K562 (cell line): ENCODE results near the gene KCNK2. TPM values are rescaled to one million over a fixed set of nuclear protein-coding genes. Genes with fewer than 3 reads are reported as not detected.

Source experiments
- ATAC-seq: fragments of 200-7000 bp; cut with Tn5 transposase; 3 replicates; pipeline ENCODE4 v1.9.1; 2020; ENCODE audit warnings: moderate library complexity
- BruUV-seq: library from RNA; stranded (reverse); fragments of 400-500 nt; replicated peaks from 2 replicates; lab custom pipeline; 2021; lab: Mats Ljungman, UMichigan
- CTCF ChIA-PET: fragments of 300-600 bp; formaldehyde crosslinking; extraction: SDS; loops from one replicate; lab custom pipeline; 2021; ENCODE audit warnings: low intra/inter-chr PET ratio; lab: Yijun Ruan, JAX
- POLR2A ChIA-PET: fragments of 300-600, 350-650 bp; sonication (Branson Sonifier 250); formaldehyde crosslinking; extraction: SDS; loops from one replicate; lab custom pipeline; 2021; ENCODE audit warnings: antibody characterized with exemption, inconsistent platforms; lab: Yijun Ruan, JAX
- DNase-seq, 4 experiments: peaks; one replicate each; pipeline versions ENCODE4 v3.0.0 to v3.0.0-alpha.2; 2011 to 2018; ENCODE audit warnings: low spot score in 3 of 4, mixed read lengths in 3 of 4; ENCODE audit errors: extremely low read depth in 1 of 4
- FAIRE-seq: peaks from 2 replicates; lab custom pipeline; 2011; peaks lifted over from hg19 to GRCh38; lab: Jason Lieb, UNC
- H2AFZ ChIP-seq: 2 replicates; pipeline ENCODE4 v1.6.0; 2011; ENCODE audit warnings: low read depth, low read length, control low read depth, inconsistent platforms
- H3K27ac ChIP-seq: fragments of 200-600 bp; 3 replicates; pipeline ENCODE4 v1.8.0; 2011; ENCODE audit warnings: low read depth, mild to moderate bottlenecking, control low read depth, inconsistent platforms, low read length, moderate library complexity, mixed read lengths; ENCODE audit errors: extremely low read depth
- H3K27me3 ChIP-seq, 2 experiments: fragments of 300-600 bp in 1 of 2; 2 replicates in 1 of 2; 3 replicates in 1 of 2; pipeline versions ENCODE4 v1.6.0 to v1.8.0; 2011; ENCODE audit warnings: inconsistent platforms in 2 of 2, low read length in 2 of 2, mild to moderate bottlenecking in 1 of 2, mixed read lengths in 1 of 2, moderate library complexity in 1 of 2; ENCODE audit not compliant: control insufficient read depth in 2 of 2, insufficient read depth in 2 of 2
- H3K36me3 ChIP-seq: fragments of 300-600 bp; 3 replicates; pipeline ENCODE4 v1.8.0; 2011; ENCODE audit warnings: mild to moderate bottlenecking, low read length, inconsistent platforms; ENCODE audit not compliant: control insufficient read depth, insufficient read depth
- H3K4me1 ChIP-seq, 2 experiments: fragments of 200-600 bp in 1 of 2; replicated peaks in 1 of 2; 2 replicates in 1 of 2; 3 replicates in 1 of 2; pipeline versions ENCODE4 v1.5.1 to v1.8.0; 2011; ENCODE audit warnings: inconsistent platforms in 2 of 2, low read length in 2 of 2, mild to moderate bottlenecking in 1 of 2, mixed read lengths in 1 of 2, moderate library complexity in 1 of 2; ENCODE audit not compliant: control insufficient read depth in 2 of 2, insufficient read depth in 2 of 2
- H3K4me2 ChIP-seq: 2 replicates; pipeline ENCODE4 v1.6.1; 2011; ENCODE audit warnings: low read length, control low read depth, inconsistent platforms, mixed read lengths; ENCODE audit not compliant: insufficient read depth
- H3K4me3 ChIP-seq: fragments of 200-600 bp; sonication (generic), shearing (Covaris generic); 2 replicates; pipeline ENCODE4 v1.5.1; 2016; ENCODE audit warnings: control low read depth, inconsistent platforms
- H3K79me2 ChIP-seq: fragments of 200-600 bp; 3 replicates; pipeline ENCODE4 v1.8.0; 2011; ENCODE audit warnings: low read length, inconsistent platforms; ENCODE audit not compliant: control insufficient read depth, insufficient read depth
- H3K9ac ChIP-seq, 2 experiments: 2 replicates each; pipeline versions ENCODE4 v1.6.0 to v1.6.1; 2011; ENCODE audit warnings: low read depth in 2 of 2, low read length in 2 of 2, control low read depth in 1 of 2, inconsistent platforms in 1 of 2, mild to moderate bottlenecking in 1 of 2, mixed read lengths in 1 of 2; ENCODE audit not compliant: insufficient read depth in 1 of 2
- H3K9me1 ChIP-seq: one replicate; pipeline ENCODE4 v1.6.0; 2011; ENCODE audit warnings: inconsistent platforms, mild to moderate bottlenecking, low read length, moderate library complexity; ENCODE audit not compliant: control insufficient read depth, insufficient read depth
- H3K9me3 ChIP-seq: replicated peaks from 2 replicates; pipeline ENCODE4 v1.5.1; 2011; ENCODE audit warnings: low read depth, low read length, inconsistent platforms; ENCODE audit not compliant: control insufficient read depth, insufficient read depth
- H4K20me1 ChIP-seq: replicated peaks from 2 replicates; pipeline ENCODE4 v1.6.1; 2011; ENCODE audit warnings: low read length, inconsistent platforms, mixed read lengths; ENCODE audit not compliant: control insufficient read depth, insufficient read depth
- KDM1A ChIP-seq, 2 experiments: fragments of 450-650 bp; IDR thresholded peaks; 2 replicates each; pipeline ENCODE4 v1.6.1; 2016; ENCODE audit warnings: mild to moderate bottlenecking in 2 of 2
- MYBL2 ChIP-seq, 2 experiments: fragments of 450-650 bp in 1 of 2; sonication (generic) in 1 of 2; formaldehyde crosslinking in 1 of 2; IDR thresholded peaks; 2 replicates each; pipeline versions ENCODE4 v1.6.1 to v1.8.1; 2017 to 2022; ENCODE audit warnings: borderline replicate concordance in 1 of 2, inconsistent platforms in 1 of 2, low read depth in 1 of 2, mild to moderate bottlenecking in 1 of 2, missing genetic modification reagents in 1 of 2, moderate library complexity in 1 of 2
- NR2F6 ChIP-seq: fragments of 450-650 bp; formaldehyde crosslinking; IDR thresholded peaks from 2 replicates; pipeline ENCODE4 v1.4.0; 2020; ENCODE audit warnings: mild to moderate bottlenecking
- ZNF146 ChIP-seq: IDR thresholded peaks from one replicate; pipeline ENCODE4 v1.6.1; 2018; ENCODE audit warnings: missing compliant biosample characterization; ENCODE audit not compliant: unreplicated experiment
- ZNF212 ChIP-seq: fragments of 450-650 bp; formaldehyde crosslinking; IDR thresholded peaks from 2 replicates; pipeline ENCODE4 v1.4.0; 2020; ENCODE audit warnings: mild to moderate bottlenecking
- ZNF398 ChIP-seq: fragments of 250-450 bp; sonication (Bioruptor Pico); IDR thresholded peaks from 2 replicates; pipeline ENCODE4 v1.8.0; 2021; ENCODE audit warnings: moderate library complexity, mild to moderate bottlenecking, inconsistent platforms
- ZNF668 ChIP-seq: fragments of 250-450 bp; sonication (Bioruptor Pico); IDR thresholded peaks from 2 replicates; pipeline ENCODE4 v1.8.0; 2022; ENCODE audit warnings: mild to moderate bottlenecking, inconsistent platforms
- WGBS: fragments of 100-300 bp; shearing (Covaris generic); methylation state at CpG from one replicate; pipeline ENCODE4 v1.1.6; 2016; ENCODE audit warnings: low coverage, mixed read lengths; ENCODE audit not compliant: insufficient coverage; ENCODE audit errors: missing lambda C conversion rate; 5-methylcytosine and 5-hydroxymethylcytosine counted together
- in situ Hi-C: fragments of 300-500 bp; cut with MboI; formaldehyde crosslinking; loops from 4 replicates; pipeline ENCODE4 v1.15.0; 2018; ENCODE audit warnings: inconsistent platforms, mixed read lengths
- intact Hi-C: fragments of 100-400 bp; cut with micrococcal nuclease; formaldehyde crosslinking; loops from 2 replicates; pipeline ENCODE4 v1.14.2; 2022
- polyA plus RNA-seq, 8 experiments: library from polyadenylated mRNA; depleted of rRNA in 4 of 8; stranded (reverse) in 5 of 8; unstranded in 3 of 8; fragments of >200 nt; fragmentation: Nextera tagmentation in 2 of 8; fragmentation: Illumina TruSeq in 1 of 8; extraction: Ambion mirVana in 2 of 8; extraction: Trizol in 1 of 8; gene quantifications; 2 replicates each; pipeline versions ENCODE4 v1.2.1 to v1.2.3, GENCODE V29; 2011 to 2014; ENCODE audit warnings: inconsistent platforms in 1 of 8, missing spikeins in 1 of 8
- total RNA-seq, 7 experiments: library from RNA; depleted of rRNA in 6 of 7; stranded (reverse); fragments of >200 nt in 6 of 7; fragmentation: Illumina TruSeq in 2 of 7; extraction: Trizol in 2 of 7; gene quantifications; 2 replicates each; pipeline versions ENCODE4 v1.2.1 to v1.2.3, GENCODE V29; 2011 to 2021; ENCODE audit warnings: low replicate concordance in 1 of 7

Gene KCNK2
- total and polyA plus RNA-seq, 9 of the 15 experiments (the other 6 are each of a cell fraction or from before 2014, with no cell fraction given), result 0.04 to 0.13 (median 0.05) TPM; not detected in 3

DNA sequence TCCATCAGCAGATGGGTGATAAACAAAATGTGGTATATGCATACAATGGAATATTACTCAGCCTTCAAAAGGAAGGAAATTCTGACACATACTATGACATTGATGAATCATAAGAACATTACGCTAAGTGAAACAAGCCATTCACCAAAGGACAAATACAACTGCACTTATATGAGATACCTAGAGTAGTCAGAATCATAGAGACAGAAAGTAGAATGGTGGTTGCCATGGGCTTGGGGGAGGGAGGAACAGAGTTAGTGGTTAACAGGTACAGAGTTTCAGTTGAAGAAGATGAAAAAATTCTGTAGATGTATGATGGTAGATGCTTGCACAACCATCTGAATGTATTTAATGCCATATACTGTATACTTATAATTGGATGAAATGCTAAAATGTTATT is 39.1 kb upstream of the KCNK2 start:
- Histone ChIP-seq H3K9me1 (no peaks in the 10 kb centered on the region), H3K79me2 (no peaks in the 10 kb centered on the region), H4K20me1 (no peaks in the 10 kb centered on the region), H3K9ac (no peak overlapping the region), H3K27ac (no peak overlapping the region), H3K36me3 (no peaks in the 10 kb centered on the region), H3K9me3 (no peaks in the 10 kb centered on the region; the same call in none of the 2 replicates), H3K4me3 (no peak overlapping the region), H2AFZ (no peak overlapping the region), H3K4me1 (no peaks in the 10 kb centered on the region), H3K4me2 (no peak overlapping the region), H3K27me3 (no peaks in the 10 kb centered on the region)
- DNase-seq, result no peak
- WGBS, result 21% methylated on average over 1 of the region's 1 CpG
- TF ChIP-seq MYBL2 (IDR thresholded peaks at IDR 0.05; ENCODE audit: low read depth), result no peak
- no peak for TF ChIP-seq MYBL2 (CRISPR knock-in tag; IDR thresholded peaks at IDR 0.05; ENCODE audit: borderline replicate concordance)
- no peak for TF ChIP-seq ZNF668
- no peak for TF ChIP-seq NR2F6
- peak; percentile 50 for TF ChIP-seq ZNF146 (CRISPR knock-in tag)
- in situ Hi-C loops, result no loop called here
- no TSS peak for BruUV-seq
- no peak for FAIRE-seq
- no peak for ATAC-seq
- intact Hi-C loops, result no loop called here
- CTCF ChIA-PET, result no interaction called here
- POLR2A ChIA-PET, result no interaction called here

DNA sequence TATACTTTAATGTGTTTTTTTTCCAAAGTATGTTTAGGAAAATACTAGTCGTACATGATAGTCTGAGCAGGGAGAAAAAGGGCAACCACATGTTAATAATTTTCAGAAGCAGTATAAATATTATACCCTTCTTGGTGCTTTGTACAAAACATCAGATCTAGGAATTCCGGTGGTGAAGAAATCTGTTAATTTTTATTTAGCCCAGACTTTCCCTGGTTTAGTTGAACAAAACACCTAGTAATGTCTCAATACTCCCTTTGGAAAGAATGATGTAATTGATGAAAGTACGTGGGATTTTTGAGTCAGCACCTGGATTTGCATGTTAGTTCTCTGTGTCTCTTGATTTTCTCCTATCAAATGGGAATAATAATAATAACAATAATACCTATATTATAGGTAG is 38.4 kb upstream of the KCNK2 start:
- Histone ChIP-seq H3K27me3 (no peaks in the 10 kb centered on the region), H3K9me3 (no peaks in the 10 kb centered on the region; the same call in none of the 2 replicates), H2AFZ (no peak overlapping the region), H3K36me3 (no peaks in the 10 kb centered on the region), H3K79me2 (no peaks in the 10 kb centered on the region), H4K20me1 (no peaks in the 10 kb centered on the region), H3K4me1 (no peaks in the 10 kb centered on the region), H3K4me2 (no peak overlapping the region), H3K4me3 (no peak overlapping the region), H3K27ac (no peak overlapping the region), H3K9ac (no peak overlapping the region), H3K9me1 (no peaks in the 10 kb centered on the region)
- intact Hi-C loops (no loop called here), in situ Hi-C loops (no loop called here)
- ChIA-PET CTCF (no interaction called here), POLR2A (no interaction called here)
- no peak for FAIRE-seq
- DNase-seq, result no peak
- WGBS, result 3% methylated on average over 3 of the region's 3 CpGs
- ATAC-seq, result no peak
- TF ChIP-seq KDM1A (IDR thresholded peaks at IDR 0.05), result no peak
- TF ChIP-seq ZNF212 (CRISPR knock-in tag), result no peak
- no peak for TF ChIP-seq ZNF398 (CRISPR knock-in tag)
- BruUV-seq, result no TSS peak
